Measurements from ENCODE around the gene SEC11A. TPM values are rescaled to one million over a fixed set of nuclear protein-coding genes. Genes with fewer than 3 reads are reported as not detected.

Gene SEC11A
- total and polyA plus RNA-seq, 4 donors: 56.7 to 90.2 (median 71.3) TPM

- TF ChIP-seq MAX (IDR thresholded peaks at IDR 0.05): no peak
- TF ChIP-seq ATF3 (IDR thresholded peaks at IDR 0.05): no peak
Measured at GRCh38 chr15:84629033-84629432, 86.9 kb downstream of the SEC11A start (continued).

- no peak for DNase-seq (ENCODE audit: low spot score)
Measured at GRCh38 chr15:84625123-84625522, 90.8 kb downstream of the SEC11A start.

GRCh38 chr15:84624359-84624758 is 91.6 kb downstream of the SEC11A start:
- DNase-seq (ENCODE audit: low spot score): no peak
- Histone ChIP-seq H3K4me3 (ENCODE audit: low read depth in 1 of 3, low read length in 3 of 3) (no peak overlapping the region), H3K27ac (ENCODE audit: low read depth in 1 of 2, low read length in 2 of 2) (no peak overlapping the region), H3K4me1 (ENCODE audit: control insufficient read depth in 4 of 4, insufficient read depth in 4 of 4, low read length in 3 of 4) (no peaks in the 10 kb centered on the region), H3K9me3 (ENCODE audit: control insufficient read depth in 4 of 4, low read length in 3 of 4) (peaks cover 11 to 17% (median 15%) of the 10 kb centered on the region in 4 donors), H3K36me3 (ENCODE audit: control insufficient read depth in 4 of 4, insufficient read depth in 3 of 4, low read depth in 1 of 4, low read length in 3 of 4) (peaks cover 8 to 30% (median 23%) of the 10 kb centered on the region in 4 donors), H3K27me3 (ENCODE audit: control insufficient read depth in 4 of 4, insufficient read depth in 4 of 4, low read length in 3 of 4) (no peaks in the 10 kb centered on the region), H3K9ac (ENCODE audit: low read depth in 1 of 2, low read length in 2 of 2) (no peak overlapping the region)
- 74% methylated on average over 7 of the region's 7 CpGs for WGBS
- TF ChIP-seq JUND (IDR thresholded peaks at IDR 0.05): no peak
- no peak for TF ChIP-seq EGR1 (IDR thresholded peaks at IDR 0.05; ENCODE audit: low read depth in 2 of 2)
- TF ChIP-seq SP1 (IDR thresholded peaks at IDR 0.05): no peak
- TF ChIP-seq MAX (IDR thresholded peaks at IDR 0.05): no peak
- no peak for TF ChIP-seq HNF4A (conservative IDR thresholded peaks at IDR 0.05)
- TF ChIP-seq FOXA2 (IDR thresholded peaks at IDR 0.05): no peak
- no peak for TF ChIP-seq RAD21 (IDR thresholded peaks at IDR 0.05)
- no peak for TF ChIP-seq ZBTB33 (IDR thresholded peaks at IDR 0.05)
- no peak for TF ChIP-seq ATF3 (IDR thresholded peaks at IDR 0.05)
- no peak for TF ChIP-seq NR2F2 (IDR thresholded peaks at IDR 0.05)
- TF ChIP-seq HNF4G (IDR thresholded peaks at IDR 0.05): no peak

More at GRCh38 chr15:84625123-84625522, 90.8 kb downstream of the SEC11A start:
- H3K9ac ChIP-seq (ENCODE audit: low read depth in 1 of 2, low read length in 2 of 2): no peak overlapping the region
- peaks cover 11 to 17% (median 15%) of the 10 kb centered on the region in 4 donors for H3K9me3 ChIP-seq (ENCODE audit: control insufficient read depth in 4 of 4, low read length in 3 of 4)
- WGBS: 85% methylated on average over 2 of the region's 2 CpGs
- no peaks in the 10 kb centered on the region for H3K4me1 ChIP-seq (ENCODE audit: control insufficient read depth in 4 of 4, insufficient read depth in 4 of 4, low read length in 3 of 4)
- TF ChIP-seq ATF3 (IDR thresholded peaks at IDR 0.05): no peak
- no peak overlapping the region for H3K27ac ChIP-seq (ENCODE audit: low read depth in 1 of 2, low read length in 2 of 2)
- H3K27me3 ChIP-seq (ENCODE audit: control insufficient read depth in 4 of 4, insufficient read depth in 4 of 4, low read length in 3 of 4): no peaks in the 10 kb centered on the region
- H3K36me3 ChIP-seq (ENCODE audit: control insufficient read depth in 4 of 4, insufficient read depth in 3 of 4, low read depth in 1 of 4, low read length in 3 of 4): peaks cover 8 to 29% (median 23%) of the 10 kb centered on the region in 4 donors
- no peak overlapping the region for H3K4me3 ChIP-seq (ENCODE audit: low read depth in 1 of 3, low read length in 3 of 3)

- 99% methylated on average over 17 of the region's 17 CpGs for WGBS
- no peak for TF ChIP-seq ATF3 (IDR thresholded peaks at IDR 0.05)
- TF ChIP-seq HNF4G (IDR thresholded peaks at IDR 0.05): no peak
- TF ChIP-seq RXRA (IDR thresholded peaks at IDR 0.05): no peak
- no peak for TF ChIP-seq CTCF (IDR thresholded peaks at IDR 0.05; ENCODE audit: low read depth, low read length, missing input control)
- TF ChIP-seq FOXA1 (IDR thresholded peaks at IDR 0.05): no peak
- no peak for TF ChIP-seq SP1 (IDR thresholded peaks at IDR 0.05)
- no peak for TF ChIP-seq REST (IDR thresholded peaks at IDR 0.05)
- TF ChIP-seq JUND (IDR thresholded peaks at IDR 0.05): no peak
- TF ChIP-seq NR2F2 (IDR thresholded peaks at IDR 0.05): no peak
Measured at GRCh38 chr15:84621358-84621979, 94.5 kb downstream of the SEC11A start.

More at GRCh38 chr15:84621358-84621979, 94.5 kb downstream of the SEC11A start:
- H3K4me1 ChIP-seq (ENCODE audit: control insufficient read depth in 4 of 4, insufficient read depth in 4 of 4, low read length in 3 of 4): peaks cover 0 to 2% (median under 1%) of the 10 kb centered on the region in 4 donors
- no peak for DNase-seq (ENCODE audit: low spot score)
- H3K4me3 ChIP-seq (ENCODE audit: low read depth in 1 of 3, low read length in 3 of 3): peak overlapping the region in 2 of 3 donors; percentile 1 to 15
- no peak overlapping the region for H3K27ac ChIP-seq (ENCODE audit: low read depth in 1 of 2, low read length in 2 of 2)
- peaks cover 11 to 17% (median 15%) of the 10 kb centered on the region in 4 donors for H3K9me3 ChIP-seq (ENCODE audit: control insufficient read depth in 4 of 4, low read length in 3 of 4)
- H3K9ac ChIP-seq (ENCODE audit: low read depth in 1 of 2, low read length in 2 of 2): no peak overlapping the region
- no peaks in the 10 kb centered on the region for H3K27me3 ChIP-seq (ENCODE audit: control insufficient read depth in 4 of 4, insufficient read depth in 4 of 4, low read length in 3 of 4)
- peaks cover 8 to 30% (median 23%) of the 10 kb centered on the region in 4 donors for H3K36me3 ChIP-seq (ENCODE audit: control insufficient read depth in 4 of 4, insufficient read depth in 3 of 4, low read depth in 1 of 4, low read length in 3 of 4)

Data from liver (tissue), 9 donors.